ENCODE results near the gene ZNF524.

ZNF524 gene

DNA sequence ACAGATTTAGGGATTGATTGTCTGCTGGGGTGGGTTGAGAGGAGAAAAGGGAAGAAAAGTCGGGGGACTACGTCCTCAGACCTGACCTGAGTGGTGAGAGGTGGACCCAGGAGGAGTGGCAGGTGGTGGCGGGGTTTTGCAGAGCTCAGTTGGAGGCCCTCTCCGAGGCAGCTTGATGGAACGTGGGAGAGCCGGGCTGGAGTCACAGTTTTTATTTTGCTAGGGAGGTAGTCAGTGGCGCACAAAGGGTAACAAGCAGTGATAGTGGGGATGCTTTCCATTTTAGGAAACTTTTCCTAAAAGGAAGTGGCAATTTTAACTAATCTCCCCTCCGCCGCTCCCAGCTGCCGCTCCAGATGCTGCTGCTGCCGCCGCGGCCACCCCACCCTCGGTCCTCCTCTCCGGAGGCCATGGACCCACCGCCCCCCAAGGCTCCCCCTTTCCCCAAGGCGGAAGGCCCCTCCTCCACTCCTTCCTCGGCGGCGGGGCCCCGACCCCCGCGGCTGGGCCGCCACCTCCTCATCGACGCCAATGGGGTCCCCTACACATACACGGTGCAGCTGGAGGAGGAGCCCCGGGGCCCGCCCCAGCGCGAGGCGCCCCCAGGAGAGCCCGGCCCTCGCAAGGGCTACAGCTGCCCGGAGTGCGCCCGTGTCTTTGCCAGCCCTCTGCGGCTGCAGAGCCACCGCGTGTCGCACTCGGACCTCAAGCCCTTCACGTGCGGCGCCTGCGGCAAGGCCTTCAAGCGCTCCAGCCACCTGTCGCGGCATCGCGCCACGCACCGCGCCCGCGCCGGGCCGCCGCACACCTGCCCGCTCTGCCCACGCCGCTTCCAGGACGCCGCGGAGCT is 42.3 kb downstream of the ZNF524 start:
- DNase-seq (ENCODE audit: low read depth), result no peak

- DNase-seq (ENCODE audit: low read depth), result peak; percentile 70
These were observed 43.2 kb downstream of the ZNF524 start, which contains the start of gene ZNF581 for GRCh38 chr19:55643003-55643886. TSS of gene ZNF581 (plus strand) at chr19:55643649. CDS start at chr19:55644572, 923 bp downstream.

DNA sequence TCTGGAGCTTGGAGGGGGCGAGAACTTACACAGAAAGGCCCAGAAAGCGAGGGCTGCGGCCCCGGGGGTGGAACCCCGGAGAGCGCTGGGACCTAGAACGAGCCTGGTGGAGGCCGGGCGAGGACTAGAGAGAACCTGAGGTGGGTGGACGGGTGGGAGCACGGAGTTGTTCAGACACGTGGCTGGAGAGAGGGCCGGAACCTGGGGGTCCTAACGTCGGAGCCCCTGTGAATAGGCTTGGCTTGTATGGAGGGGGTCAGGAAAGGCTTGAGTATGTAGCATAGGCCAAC is 43.7 kb downstream of the ZNF524 start:
- no peak for DNase-seq (ENCODE audit: low read depth)

DNA sequence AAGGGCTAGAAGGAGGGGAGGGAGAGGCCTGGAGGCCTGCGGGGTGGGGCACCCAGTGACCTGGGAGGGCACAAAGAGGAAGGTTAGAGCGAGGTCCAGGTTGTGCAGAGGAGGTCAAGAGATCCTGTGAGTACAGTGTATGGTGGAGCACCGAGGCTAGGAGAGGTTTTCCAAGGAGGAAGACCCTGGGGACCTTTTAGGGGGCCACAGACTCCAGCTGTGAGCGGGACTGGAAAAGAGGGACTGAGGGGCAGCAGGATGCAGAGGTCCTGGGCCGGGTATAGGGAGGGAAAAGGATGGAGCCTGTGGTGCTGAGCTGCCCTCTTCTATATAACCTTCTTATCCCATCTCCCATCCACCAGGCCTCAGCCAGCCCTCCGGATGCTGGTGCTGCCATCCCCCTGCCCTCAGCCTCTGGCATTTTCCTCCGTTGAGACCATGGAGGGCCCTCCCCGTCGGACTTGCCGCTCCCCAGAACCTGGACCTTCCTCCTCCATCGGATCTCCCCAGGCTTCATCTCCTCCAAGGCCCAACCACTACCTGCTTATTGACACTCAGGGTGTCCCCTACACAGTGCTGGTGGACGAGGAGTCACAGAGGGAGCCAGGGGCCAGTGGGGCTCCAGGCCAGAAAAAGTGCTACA is 44.2 kb downstream of the ZNF524 start:
- no peak for DNase-seq (ENCODE audit: low read depth)

GRCh38 chr19:55644842-55645511 is 44.9 kb downstream of the ZNF524 start:
- DNase-seq (ENCODE audit: low read depth), result no peak

DNA sequence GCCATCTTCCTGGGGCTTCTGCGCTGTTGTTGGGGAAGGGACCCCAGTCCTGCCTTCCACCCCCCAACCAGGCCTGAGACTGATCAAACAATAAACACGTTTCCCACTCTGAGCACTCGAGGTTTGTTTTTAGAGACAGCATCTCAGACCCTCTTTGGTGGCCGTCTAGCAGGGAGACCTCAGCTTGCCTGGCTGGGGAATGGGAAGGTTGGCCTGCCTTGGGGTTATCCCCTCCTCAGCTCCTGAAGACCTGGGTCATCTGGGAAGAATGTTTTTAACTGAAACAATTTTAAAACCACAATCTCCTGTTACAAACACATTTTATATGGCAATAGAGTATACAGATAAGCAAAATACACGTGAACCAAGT is 45.4 kb downstream of the ZNF524 start:
- DNase-seq (ENCODE audit: low read depth), result no peak

GRCh38 chr19:55646889-55647731 is 47.0 kb downstream of the ZNF524 start:
- no peak for DNase-seq (ENCODE audit: low read depth)

- no peak for DNase-seq (ENCODE audit: low read depth)
These were observed 47.9 kb downstream of the ZNF524 start, which contains the start of gene CCDC106 for GRCh38 chr19:55647732-55648584. TSS of gene CCDC106 (plus strand) at chr19:55648212. CDS start at chr19:55649047, 835 bp downstream.

DNA sequence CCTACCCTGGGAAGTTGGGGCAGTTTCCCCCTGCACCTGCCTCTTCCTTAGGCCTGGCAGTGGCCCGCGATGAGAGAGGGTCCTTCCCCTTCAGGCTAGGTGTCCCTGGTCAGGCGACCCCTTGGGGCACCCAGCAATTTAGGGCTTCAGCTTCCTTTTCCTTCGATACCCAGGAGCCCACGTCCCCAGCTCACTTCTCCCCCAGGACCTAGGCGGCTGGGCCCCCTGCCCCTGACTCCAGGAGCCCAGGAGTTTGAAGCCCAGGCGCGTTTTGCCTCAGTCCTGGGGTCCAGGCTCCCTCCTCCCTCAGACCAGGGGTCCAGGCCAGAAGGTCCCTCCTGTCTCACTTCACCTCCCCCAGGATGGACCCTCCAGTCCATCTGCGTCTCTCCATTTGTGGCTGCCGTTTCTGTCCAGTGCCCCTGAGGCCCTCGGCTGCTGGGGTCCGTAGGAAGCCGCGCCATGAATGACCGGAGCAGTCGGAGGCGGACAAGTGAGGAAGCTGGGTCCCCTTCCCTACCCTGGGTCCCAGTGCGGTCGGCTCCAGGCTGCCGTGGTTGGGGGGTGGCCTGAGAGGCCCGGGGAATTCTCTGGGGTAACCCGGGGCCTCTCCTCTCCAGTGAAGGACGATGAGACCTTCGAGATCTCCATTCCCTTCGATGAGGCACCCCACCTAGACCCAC is 48.6 kb downstream of the ZNF524 start:
- DNase-seq (ENCODE audit: low read depth), result no peak

DNA sequence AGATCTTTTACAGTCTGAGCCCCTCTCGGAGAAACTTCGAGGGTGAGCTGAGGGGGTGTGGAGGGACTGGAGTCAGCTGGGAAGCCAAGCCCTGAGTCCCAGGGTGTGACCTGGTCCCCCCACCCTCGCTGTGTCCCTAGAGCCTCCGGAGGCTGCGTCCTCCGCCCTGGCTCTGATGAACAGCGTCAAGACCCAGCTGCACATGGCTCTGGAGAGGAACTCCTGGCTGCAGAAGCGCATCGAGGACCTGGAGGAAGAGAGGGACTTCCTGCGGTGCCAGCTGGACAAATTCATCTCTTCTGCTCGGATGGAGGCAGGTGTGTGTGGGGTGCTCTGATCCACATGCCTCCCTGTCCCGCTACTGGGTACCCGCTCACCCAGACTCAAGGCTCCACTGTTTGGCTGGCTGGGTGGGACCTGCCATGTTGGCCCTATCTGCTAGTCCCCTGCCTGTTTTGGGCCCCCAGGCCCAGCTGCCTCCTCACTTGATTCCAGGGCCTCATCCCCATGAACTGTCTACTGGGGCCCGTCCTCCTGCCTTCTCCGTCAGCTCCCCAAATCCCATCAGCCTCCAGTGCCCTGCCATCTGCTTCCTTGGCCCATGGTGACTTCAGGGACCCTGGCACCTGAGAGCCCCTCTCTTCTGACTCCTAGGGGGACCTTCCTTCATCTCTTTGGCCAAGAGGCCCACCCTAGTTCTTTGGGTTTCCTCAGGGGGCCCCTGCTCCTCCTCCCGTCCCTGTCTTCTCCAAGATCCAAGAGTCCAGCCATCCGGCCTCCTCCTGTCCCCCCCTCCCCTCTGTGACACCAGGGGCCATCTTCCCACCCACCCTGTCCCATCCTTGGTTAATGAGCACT is 49.4 kb downstream of the ZNF524 start:
- no peak for DNase-seq (ENCODE audit: low read depth)

GRCh38 chr19:55650126-55650557 is 50.1 kb downstream of the ZNF524 start:
- DNase-seq (ENCODE audit: low read depth), result no peak

- DNase-seq (ENCODE audit: low read depth), result no peak
These were observed 50.6 kb downstream of the ZNF524 start for GRCh38 chr19:55650602-55651230.

DNA sequence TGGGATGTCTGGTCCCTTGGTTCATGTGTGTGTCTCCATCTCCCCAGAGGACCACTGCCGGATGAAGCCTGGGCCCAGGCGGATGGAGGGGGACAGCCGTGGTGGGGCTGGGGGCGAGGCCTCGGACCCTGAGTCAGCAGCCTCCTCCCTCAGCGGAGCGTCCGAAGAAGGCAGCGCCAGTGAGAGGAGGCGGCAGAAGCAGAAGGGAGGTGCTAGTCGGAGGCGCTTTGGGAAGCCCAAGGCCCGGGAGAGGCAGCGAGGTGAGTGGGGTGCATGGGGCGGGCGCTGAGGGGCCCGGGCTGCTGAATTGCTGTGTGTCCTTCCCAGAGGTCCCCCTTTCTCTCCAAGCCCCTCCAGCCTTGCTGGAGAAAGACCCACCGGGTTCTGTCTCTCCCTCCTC is 51.1 kb downstream of the ZNF524 start:
- DNase-seq (ENCODE audit: low read depth), result no peak

DNA sequence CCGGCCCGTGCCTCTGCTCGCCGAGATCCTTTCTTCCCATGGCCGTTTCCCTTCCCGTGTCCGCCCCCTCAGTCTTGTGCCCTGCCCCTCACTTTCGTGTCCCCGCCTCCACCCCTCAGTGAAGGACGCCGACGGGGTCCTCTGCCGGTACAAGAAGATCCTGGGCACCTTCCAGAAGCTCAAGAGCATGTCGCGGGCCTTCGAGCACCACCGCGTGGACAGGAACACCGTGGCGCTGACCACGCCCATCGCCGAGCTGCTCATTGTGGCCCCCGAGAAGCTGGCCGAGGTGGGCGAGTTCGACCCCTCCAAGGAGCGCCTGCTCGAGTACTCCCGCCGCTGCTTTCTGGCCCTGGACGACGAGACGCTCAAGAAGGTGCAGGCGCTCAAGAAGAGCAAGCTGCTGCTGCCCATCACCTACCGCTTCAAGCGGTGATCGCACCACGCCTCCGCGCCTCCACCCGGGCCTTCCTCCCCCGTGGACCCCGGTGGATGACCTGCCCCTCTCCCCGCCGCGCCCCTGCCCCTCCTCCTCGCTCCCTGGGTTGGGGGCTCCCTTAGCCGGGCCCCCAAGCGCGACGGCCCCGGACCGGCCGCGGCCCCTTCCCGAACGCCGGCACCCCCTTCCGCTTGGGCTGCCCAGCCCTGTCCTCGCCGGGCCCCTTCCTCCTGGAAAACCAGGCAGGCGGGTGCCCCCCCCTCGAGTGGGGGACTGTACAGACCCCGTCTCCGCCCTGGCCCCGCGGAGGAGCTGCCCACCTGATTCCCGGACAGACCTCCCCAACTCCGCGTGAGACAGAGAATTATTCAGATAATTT is 52.4 kb downstream of the ZNF524 start:
- DNase-seq (ENCODE audit: low read depth), result no peak
